Ovary (tissue), 3 donors: ENCODE results near the gene CDK7.

Experiments
- EP300 ChIP-seq: sonication (generic); formaldehyde crosslinking; IDR thresholded peaks from one replicate; pipeline ENCODE4 v1.6.1; 2017; ENCODE audit warnings: antibody characterized with exemption
- POLR2A ChIP-seq: fragments of 450-650 bp; IDR thresholded peaks from one replicate; pipeline ENCODE4 v1.6.1; 2017; ENCODE audit warnings: antibody characterized with exemption, mild to moderate bottlenecking, moderate library complexity
- TF ChIP-seq, protein P1 (sequence below), 3 donors: fragments of 450-650 bp in 2 of 3; fragments of 200-600 bp in 1 of 3; IDR thresholded peaks; one replicate each; pipeline versions ENCODE4 v1.5.1 to v1.8.0; 2016 to 2022; ENCODE audit warnings: antibody characterized with exemption in 3 of 3, mild to moderate bottlenecking in 1 of 3
- donor health status: DM: no; HTN: no; CAD: no.

- TF ChIP-seq, protein P1, sequence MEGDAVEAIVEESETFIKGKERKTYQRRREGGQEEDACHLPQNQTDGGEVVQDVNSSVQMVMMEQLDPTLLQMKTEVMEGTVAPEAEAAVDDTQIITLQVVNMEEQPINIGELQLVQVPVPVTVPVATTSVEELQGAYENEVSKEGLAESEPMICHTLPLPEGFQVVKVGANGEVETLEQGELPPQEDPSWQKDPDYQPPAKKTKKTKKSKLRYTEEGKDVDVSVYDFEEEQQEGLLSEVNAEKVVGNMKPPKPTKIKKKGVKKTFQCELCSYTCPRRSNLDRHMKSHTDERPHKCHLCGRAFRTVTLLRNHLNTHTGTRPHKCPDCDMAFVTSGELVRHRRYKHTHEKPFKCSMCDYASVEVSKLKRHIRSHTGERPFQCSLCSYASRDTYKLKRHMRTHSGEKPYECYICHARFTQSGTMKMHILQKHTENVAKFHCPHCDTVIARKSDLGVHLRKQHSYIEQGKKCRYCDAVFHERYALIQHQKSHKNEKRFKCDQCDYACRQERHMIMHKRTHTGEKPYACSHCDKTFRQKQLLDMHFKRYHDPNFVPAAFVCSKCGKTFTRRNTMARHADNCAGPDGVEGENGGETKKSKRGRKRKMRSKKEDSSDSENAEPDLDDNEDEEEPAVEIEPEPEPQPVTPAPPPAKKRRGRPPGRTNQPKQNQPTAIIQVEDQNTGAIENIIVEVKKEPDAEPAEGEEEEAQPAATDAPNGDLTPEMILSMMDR (IDR thresholded peaks at IDR 0.05), result no peak
- TF ChIP-seq EP300 (no peak), POLR2A (no peak)
These were observed 36.7 kb downstream of the CDK7 start for GRCh38 chr5:69271376-69271775.
